OCI-LY7 (cell line): ENCODE data around the gene SAP30BP. TPM values are rescaled to one million over a fixed set of nuclear protein-coding genes. Genes with fewer than 3 reads are reported as not detected.

Experiments used
- BruUV-seq: library from RNA; stranded (reverse); fragments of 400-500 nt; replicated peaks from 2 replicates; lab custom pipeline; 2021; lab: Mats Ljungman, UMichigan
- CTCF ChIA-PET: fragments of 300-600 bp; sonication (Branson Sonifier 250); formaldehyde crosslinking; loops from one replicate; lab custom pipeline; 2022; ENCODE audit warnings: antibody characterized with exemption; ENCODE audit not compliant: unreplicated experiment; lab: Charles Lee
- POLR2A ChIA-PET: fragments of 300-600 bp; sonication (Branson Sonifier 250); formaldehyde crosslinking; loops from one replicate; lab custom pipeline; 2022; ENCODE audit warnings: antibody characterized with exemption; lab: Charles Lee
- DNase-seq: peaks from one replicate; pipeline ENCODE4 v3.0.0-alpha.2; 2015; ENCODE audit warnings: low spot score
- H2AFZ ChIP-seq: fragments of 200-600 bp; sonication (generic), shearing (Covaris generic); 2 replicates; pipeline ENCODE4 v1.6.1; 2014; ENCODE audit warnings: mild to moderate bottlenecking, antibody characterized with exemption, low read length, moderate library complexity
- H3K27ac ChIP-seq: fragments of 200-600 bp; sonication (generic); 2 replicates; pipeline ENCODE4 v1.5.1; 2014; ENCODE audit warnings: mixed run types, low read depth, mild to moderate bottlenecking, moderate library complexity, low read length, inconsistent platforms; ENCODE audit not compliant: poor library complexity, severe bottlenecking
- H3K36me3 ChIP-seq: fragments of 200-600 bp; sonication (generic); 2 replicates; pipeline ENCODE4 v1.6.1; 2014; ENCODE audit warnings: mild to moderate bottlenecking, antibody characterized with exemption, low read length, moderate library complexity, mixed read lengths; ENCODE audit not compliant: insufficient read depth
- H3K4me1 ChIP-seq: fragments of 200-600 bp; sonication (generic); 2 replicates; pipeline ENCODE4 v1.5.1; 2014; ENCODE audit warnings: mild to moderate bottlenecking, low read length; ENCODE audit not compliant: insufficient read depth, poor library complexity, severe bottlenecking
- H3K4me2 ChIP-seq: fragments of 200-600 bp; sonication (generic); 2 replicates; pipeline ENCODE4 v1.6.1; 2014; ENCODE audit warnings: mild to moderate bottlenecking, low read length
- H3K4me3 ChIP-seq: fragments of 200-600 bp; sonication (generic); 2 replicates; pipeline ENCODE4 v1.5.1; 2014; ENCODE audit warnings: mild to moderate bottlenecking, low read depth, low read length; ENCODE audit not compliant: poor library complexity, severe bottlenecking
- H3K79me2 ChIP-seq: fragments of 200-600 bp; sonication (generic); 2 replicates; pipeline ENCODE4 v1.6.1; 2016; ENCODE audit warnings: low read depth, mild to moderate bottlenecking, low read length, moderate library complexity, mixed read lengths; ENCODE audit not compliant: insufficient read depth
- H3K9me2 ChIP-seq: fragments of 200-600 bp; sonication (generic); 2 replicates; pipeline ENCODE4 v1.6.1; 2016; ENCODE audit warnings: mild to moderate bottlenecking, low read length, mixed read lengths; ENCODE audit not compliant: insufficient read depth
- H3K9me3 ChIP-seq: fragments of 200-600 bp; sonication (generic); 2 replicates; pipeline ENCODE4 v1.6.1; 2014; ENCODE audit warnings: mild to moderate bottlenecking, mixed run types, low read length, mixed read lengths
- H4K20me1 ChIP-seq: fragments of 200-600 bp; sonication (generic); 2 replicates; pipeline ENCODE4 v1.6.1; 2014; ENCODE audit warnings: mild to moderate bottlenecking, antibody characterized with exemption, low read length, moderate library complexity, mixed read lengths; ENCODE audit not compliant: insufficient read depth
- EZH2phosphoT487 ChIP-seq: fragments of 200-600 bp; sonication (generic); IDR thresholded peaks from 2 replicates; pipeline ENCODE4 v1.6.1; 2018; ENCODE audit warnings: low read depth, borderline replicate concordance, mild to moderate bottlenecking, mixed run types, antibody characterized with exemption, low read length, moderate library complexity, mixed read lengths
- intact Hi-C: fragments of 100-400 bp; cut with micrococcal nuclease; formaldehyde crosslinking; loops from one replicate; pipeline ENCODE4 v1.10.0; 2022; ENCODE audit not compliant: unreplicated experiment
- total RNA-seq, 2 experiments: library from RNA; depleted of rRNA in 1 of 2; stranded (reverse); fragments of >200 nt in 1 of 2; shearing (Covaris generic) in 1 of 2; gene quantifications; 2 replicates each; pipeline ENCODE4 v1.2.3, GENCODE V29; 2014 to 2022
- TF ChIP-seq, protein P1 (sequence below): fragments of 200-600 bp; sonication (generic); conservative IDR thresholded peaks from 2 replicates; pipeline ENCODE4 v1.5.1; 2014; ENCODE audit warnings: mild to moderate bottlenecking, antibody characterized with exemption, low read length, moderate library complexity, mixed read lengths

The SAP30BP gene
- total RNA-seq, 2 experiments from 2014 or later: 127 to 187 TPM

DNA sequence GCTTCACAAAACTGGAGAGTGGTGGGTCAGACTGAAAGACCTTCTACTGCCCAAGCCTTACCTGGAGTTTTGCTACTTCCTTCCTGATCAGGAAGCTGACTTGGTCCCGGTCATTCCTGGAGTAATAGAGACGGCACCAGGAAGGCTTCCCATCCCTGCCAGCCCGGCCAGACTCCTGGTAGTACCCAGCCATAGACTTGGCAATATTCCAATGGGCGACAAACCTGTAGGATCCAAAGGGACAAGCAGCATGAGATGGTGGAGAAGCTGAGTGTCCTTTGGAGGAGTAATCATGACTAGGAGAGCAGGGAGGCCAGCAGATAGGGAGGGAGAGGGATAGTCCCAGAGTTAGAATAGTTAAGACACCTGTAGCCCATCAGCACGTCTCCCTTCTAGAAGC is 8.9 kb upstream of the SAP30BP start:
- ChIA-PET CTCF (interaction anchor here (1.2 to 1.4 kb wide), 2 partner anchors 14 to 25 kb away, joined by 4 to 7 read pairs; partner anchors contain the start of gene SMIM5), POLR2A (interaction anchor here (0.7 to 1.6 kb wide), 5 partner anchors 9 to 57 kb away, joined by 3 to 7 read pairs (median 3); no protein-coding TSS in a partner anchor)
- intact Hi-C loops: no loop called here
- H3K79me2 ChIP-seq: peaks cover 10% of the 10 kb centered on the region; the same call in 1 of the 2 replicates
- no peak overlapping the region for H2AFZ ChIP-seq
- H3K4me1 ChIP-seq: peaks cover 54% of the 10 kb centered on the region
- peaks cover 90% of the 10 kb centered on the region for H3K36me3 ChIP-seq
- peaks cover 9% of the 10 kb centered on the region; the same call in 1 of the 2 replicates for H3K9me3 ChIP-seq
- no peaks in the 10 kb centered on the region for H4K20me1 ChIP-seq
- DNase-seq: no peak
- H3K9me2 ChIP-seq: no peaks in the 10 kb centered on the region
- no peak overlapping the region for H3K27ac ChIP-seq
- TF ChIP-seq, protein P1, sequence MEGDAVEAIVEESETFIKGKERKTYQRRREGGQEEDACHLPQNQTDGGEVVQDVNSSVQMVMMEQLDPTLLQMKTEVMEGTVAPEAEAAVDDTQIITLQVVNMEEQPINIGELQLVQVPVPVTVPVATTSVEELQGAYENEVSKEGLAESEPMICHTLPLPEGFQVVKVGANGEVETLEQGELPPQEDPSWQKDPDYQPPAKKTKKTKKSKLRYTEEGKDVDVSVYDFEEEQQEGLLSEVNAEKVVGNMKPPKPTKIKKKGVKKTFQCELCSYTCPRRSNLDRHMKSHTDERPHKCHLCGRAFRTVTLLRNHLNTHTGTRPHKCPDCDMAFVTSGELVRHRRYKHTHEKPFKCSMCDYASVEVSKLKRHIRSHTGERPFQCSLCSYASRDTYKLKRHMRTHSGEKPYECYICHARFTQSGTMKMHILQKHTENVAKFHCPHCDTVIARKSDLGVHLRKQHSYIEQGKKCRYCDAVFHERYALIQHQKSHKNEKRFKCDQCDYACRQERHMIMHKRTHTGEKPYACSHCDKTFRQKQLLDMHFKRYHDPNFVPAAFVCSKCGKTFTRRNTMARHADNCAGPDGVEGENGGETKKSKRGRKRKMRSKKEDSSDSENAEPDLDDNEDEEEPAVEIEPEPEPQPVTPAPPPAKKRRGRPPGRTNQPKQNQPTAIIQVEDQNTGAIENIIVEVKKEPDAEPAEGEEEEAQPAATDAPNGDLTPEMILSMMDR: no peak
- TF ChIP-seq EZH2phosphoT487: no peak
- H3K4me3 ChIP-seq: no peak overlapping the region
- no TSS peak for BruUV-seq
- no peak overlapping the region for H3K4me2 ChIP-seq

DNA sequence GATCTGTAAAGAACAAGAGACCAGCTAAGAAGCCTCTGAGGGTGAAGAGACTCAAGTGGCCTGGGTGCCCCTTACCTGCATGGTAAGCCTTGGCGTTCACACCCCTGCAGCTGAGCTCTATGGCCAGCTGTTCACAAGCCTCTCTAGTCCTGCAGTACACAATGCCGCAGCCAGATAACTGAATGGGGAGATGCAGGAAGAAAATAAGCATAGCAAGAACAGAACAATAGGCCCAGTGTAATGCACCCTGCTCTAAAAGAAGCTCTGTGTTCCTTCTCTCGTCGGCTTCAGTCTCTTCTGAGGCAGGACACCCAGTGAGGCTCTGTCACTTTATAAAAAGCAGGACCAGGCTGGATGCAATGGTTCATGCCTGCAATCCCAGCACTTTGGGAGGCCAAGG is 5.6 kb upstream of the SAP30BP start:
- peaks cover 21% of the 10 kb centered on the region for H3K79me2 ChIP-seq
- TF ChIP-seq, protein P1: no peak
- no peak for TF ChIP-seq EZH2phosphoT487
- peaks cover 74% of the 10 kb centered on the region for H3K36me3 ChIP-seq
- H3K27ac ChIP-seq: peak overlapping the region; percentile 14
- no peak overlapping the region for H3K4me3 ChIP-seq
- H3K4me1 ChIP-seq: peaks cover 66% of the 10 kb centered on the region
- ChIA-PET CTCF (interaction anchor here (0.6 to 1.2 kb wide), 3 partner anchors 11 to 92 kb away, joined by 3 to 4 read pairs (median 3); no protein-coding TSS in a partner anchor), POLR2A (interaction anchor here (0.7 to 1.7 kb wide), 2 partner anchors 27 to 1890 kb away, joined by 3 to 6 read pairs; no protein-coding TSS in a partner anchor)
- peak overlapping the region; percentile 3; the same call in 1 of the 2 replicates for H3K4me2 ChIP-seq
- BruUV-seq: no TSS peak
- intact Hi-C loops: loop anchor here (10.0 kb wide), 2 partner anchors 603 to 1073 kb away; partner anchors contain the start of genes MFSD11, SRSF2 and UBALD2
- H3K9me3 ChIP-seq: peaks cover 15% of the 10 kb centered on the region; the same call in 1 of the 2 replicates
- no peaks in the 10 kb centered on the region for H3K9me2 ChIP-seq
- DNase-seq: no peak
- H2AFZ ChIP-seq: no peak overlapping the region
- H4K20me1 ChIP-seq: no peaks in the 10 kb centered on the region

DNA sequence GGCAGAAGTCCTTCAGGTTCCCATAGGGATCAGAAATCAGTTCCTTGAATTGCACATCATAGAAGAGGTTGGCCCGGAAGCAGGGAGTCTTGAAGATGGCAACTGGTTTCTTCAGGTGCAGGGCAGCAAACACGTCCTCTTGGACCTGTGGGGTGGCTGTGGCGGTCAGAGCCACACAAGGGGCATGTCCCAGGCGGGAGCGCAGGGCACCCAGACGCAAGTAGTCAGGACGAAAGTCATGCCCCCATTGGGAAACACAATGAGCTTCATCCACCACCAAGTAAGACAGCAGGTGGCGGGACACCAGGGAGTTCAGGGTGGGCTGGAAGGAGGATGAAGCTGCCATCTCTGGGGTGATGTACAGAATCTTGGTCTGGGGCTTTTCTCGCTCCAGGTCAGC is 4.6 kb upstream of the SAP30BP start:
- Histone ChIP-seq H3K4me1 (peaks cover 66% of the 10 kb centered on the region), H3K36me3 (peaks cover 64% of the 10 kb centered on the region), H4K20me1 (no peaks in the 10 kb centered on the region), H2AFZ (no peak overlapping the region), H3K9me3 (peaks cover 15% of the 10 kb centered on the region; the same call in 1 of the 2 replicates), H3K27ac (peak overlapping the region; percentile 94), H3K9me2 (no peaks in the 10 kb centered on the region), H3K79me2 (peaks cover 31% of the 10 kb centered on the region), H3K4me3 (no peak overlapping the region), H3K4me2 (peak overlapping the region; percentile 13; the same call in 1 of the 2 replicates)
- intact Hi-C loops: loop anchor here (10.0 kb wide), 2 partner anchors 602 to 1072 kb away; partner anchors contain the start of genes MFSD11, SRSF2 and UBALD2
- TF ChIP-seq, protein P1: no peak
- TF ChIP-seq EZH2phosphoT487: no peak
- ChIA-PET POLR2A (interaction anchor here (1.1 to 1.7 kb wide), 3 partner anchors 8 to 30 kb away, joined by 4 to 6 read pairs (median 6); partner anchors contain the start of gene SMIM5), CTCF (interaction anchor here (1.0 kb wide), 1 partner anchor 9 kb away, joined by 3 read pairs; no protein-coding TSS in a partner anchor)
- no TSS peak for BruUV-seq
- DNase-seq: no peak
